ENCODE data around the gene SPACA7.

The SPACA7 gene, protein sequence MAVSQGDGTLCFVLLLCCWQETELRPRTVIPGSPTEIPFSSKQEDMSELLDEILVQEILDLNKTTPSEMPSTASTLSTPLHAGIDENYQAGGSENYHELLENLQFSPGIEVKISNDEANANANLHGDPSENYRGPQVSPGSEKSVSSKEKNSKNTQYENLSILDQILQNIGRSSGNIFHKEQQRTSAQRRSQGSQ

DNA sequence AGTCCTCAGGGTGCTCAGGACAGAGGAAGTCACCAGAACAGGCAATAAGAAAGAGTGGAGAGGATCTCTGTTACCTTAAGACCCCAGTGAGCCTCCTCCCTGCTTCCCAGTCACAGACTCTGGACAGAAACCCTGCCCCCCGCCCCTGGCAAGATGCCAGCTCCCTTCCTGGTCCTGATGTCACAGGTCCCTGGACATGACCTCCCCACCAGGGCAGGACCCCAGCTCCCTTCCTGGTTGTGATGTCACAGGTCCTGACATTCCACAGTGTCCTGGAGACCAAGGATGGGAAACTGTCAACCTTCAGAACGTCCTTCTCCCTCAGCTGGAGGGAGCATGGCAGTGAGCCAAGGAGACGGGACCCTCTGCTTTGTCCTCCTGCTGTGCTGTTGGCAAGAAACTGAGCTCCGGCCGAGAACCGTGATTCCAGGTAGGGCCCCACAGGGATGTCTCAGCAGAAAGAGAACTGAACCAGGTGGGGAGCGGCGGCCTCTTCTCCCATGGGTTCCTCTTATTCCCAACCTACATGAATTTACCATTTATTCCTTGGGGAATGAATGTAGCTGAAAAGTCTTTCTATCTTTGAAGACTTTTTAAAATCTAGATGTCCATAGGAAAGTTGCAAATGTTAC lies at the start of gene SPACA7:
TSS of gene SPACA7 (plus strand) at position 306 of the 632 bp plus-strand sequence. CDS start at position 337, 31 bp downstream.
- no peak for DNase-seq (ENCODE audit: low read depth in 3 of 3, low spot score in 1 of 3)

GRCh38 chr13:112326821-112327370 lies 49.3 kb upstream of the SPACA7 start:
- no peak for DNase-seq (ENCODE audit: low read depth in 3 of 3, low spot score in 1 of 3)

GRCh38 chr13:112328936-112329335 lies 47.2 kb upstream of the SPACA7 start:
- no peak for DNase-seq (ENCODE audit: low read depth in 3 of 3, low spot score in 1 of 3)

DNA sequence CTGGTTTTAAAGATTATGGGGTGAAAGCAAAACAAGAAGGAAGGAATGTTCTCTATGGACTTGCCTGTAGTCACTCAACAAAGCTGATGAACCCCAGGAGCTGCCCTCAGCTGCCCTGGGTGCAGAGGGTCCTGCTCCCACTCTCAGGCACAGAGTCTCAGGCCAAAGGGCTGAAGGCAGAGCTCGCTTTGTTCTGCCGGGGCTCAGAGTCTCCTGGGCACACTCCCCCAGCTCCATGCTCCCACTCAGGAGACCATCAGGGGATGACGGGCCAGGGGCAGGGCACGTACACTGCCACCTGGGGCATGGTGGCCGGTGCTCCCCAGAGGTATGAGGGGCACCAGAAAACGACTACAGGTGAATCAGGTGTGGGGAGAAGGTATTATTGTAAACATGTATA lies 46.8 kb upstream of the SPACA7 start:
- DNase-seq (ENCODE audit: low read depth in 3 of 3, low spot score in 1 of 3), result no peak

DNA sequence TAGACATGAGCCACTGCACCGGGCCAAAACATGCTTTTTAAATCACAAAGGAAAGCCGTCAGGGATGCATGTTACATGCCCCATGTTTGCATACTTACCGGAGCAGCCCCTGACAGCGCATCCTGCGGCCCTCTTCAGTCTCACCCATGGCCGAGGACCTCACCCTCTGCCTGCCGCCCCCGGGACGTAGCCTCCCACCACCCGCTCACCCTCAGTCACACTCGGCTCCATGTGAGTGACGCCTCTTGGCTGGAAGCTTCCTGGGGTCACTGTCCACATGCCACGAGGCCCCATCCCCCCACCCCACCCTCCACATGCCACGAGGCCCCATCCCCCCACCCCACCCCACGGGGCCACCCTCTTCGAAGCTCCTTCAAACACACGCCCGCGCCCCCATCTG lies 46.1 kb upstream of the SPACA7 start:
- no peak for DNase-seq (ENCODE audit: low read depth in 3 of 3, low spot score in 1 of 3)

DNA sequence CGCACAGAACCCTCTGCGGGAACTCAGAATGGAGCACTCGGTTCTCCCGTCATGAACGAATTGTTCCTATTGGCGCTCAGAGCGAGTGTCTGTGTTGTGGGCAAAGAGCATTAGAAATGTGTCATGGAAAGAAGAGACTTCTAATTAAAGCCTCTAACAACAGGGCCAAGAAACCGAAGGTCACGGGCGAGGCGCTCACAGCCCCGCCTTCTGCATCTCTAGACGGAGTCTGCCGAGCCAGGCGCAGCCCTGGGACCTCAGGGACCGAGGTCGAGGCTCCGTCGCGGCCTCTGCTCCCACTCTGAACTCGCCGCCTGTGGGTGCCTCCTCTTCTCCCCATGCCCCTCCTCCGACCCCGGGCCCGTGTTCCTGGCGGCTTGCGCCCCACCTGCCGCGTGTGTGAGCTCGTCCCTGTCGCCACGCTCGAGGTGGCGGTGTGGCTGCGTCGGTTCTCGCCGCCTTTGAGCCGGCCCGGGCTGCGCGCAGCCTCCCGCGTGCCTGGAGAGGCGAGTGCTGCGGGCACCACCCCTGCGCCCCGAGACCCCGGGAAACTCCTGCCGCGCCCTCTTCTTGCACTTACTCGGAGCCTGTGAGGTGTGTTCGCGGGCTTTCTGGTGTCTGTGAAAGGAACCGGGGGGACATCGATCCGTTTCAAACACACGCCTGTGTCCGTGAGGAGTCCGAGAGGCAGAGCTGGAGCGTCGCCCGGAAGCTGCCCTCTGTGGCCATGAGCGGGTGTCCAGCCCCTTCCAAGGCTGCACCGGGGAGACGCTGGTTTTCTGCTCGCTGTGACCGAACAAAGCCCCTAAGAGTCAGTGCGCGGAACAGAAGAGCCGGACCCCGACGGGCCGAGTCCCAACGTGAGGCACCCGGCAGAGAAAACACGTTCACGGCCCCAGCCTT lies 45.4 kb upstream of the SPACA7 start:
- no peak for DNase-seq (ENCODE audit: low read depth in 3 of 3, low spot score in 1 of 3)

- no peak for DNase-seq (ENCODE audit: low read depth in 3 of 3, low spot score in 1 of 3)
Measured at GRCh38 chr13:112331675-112332074, 44.5 kb upstream of the SPACA7 start.

- no peak for DNase-seq (ENCODE audit: low read depth in 3 of 3, low spot score in 1 of 3)
Measured at GRCh38 chr13:112332727-112333126, 43.4 kb upstream of the SPACA7 start.

DNA sequence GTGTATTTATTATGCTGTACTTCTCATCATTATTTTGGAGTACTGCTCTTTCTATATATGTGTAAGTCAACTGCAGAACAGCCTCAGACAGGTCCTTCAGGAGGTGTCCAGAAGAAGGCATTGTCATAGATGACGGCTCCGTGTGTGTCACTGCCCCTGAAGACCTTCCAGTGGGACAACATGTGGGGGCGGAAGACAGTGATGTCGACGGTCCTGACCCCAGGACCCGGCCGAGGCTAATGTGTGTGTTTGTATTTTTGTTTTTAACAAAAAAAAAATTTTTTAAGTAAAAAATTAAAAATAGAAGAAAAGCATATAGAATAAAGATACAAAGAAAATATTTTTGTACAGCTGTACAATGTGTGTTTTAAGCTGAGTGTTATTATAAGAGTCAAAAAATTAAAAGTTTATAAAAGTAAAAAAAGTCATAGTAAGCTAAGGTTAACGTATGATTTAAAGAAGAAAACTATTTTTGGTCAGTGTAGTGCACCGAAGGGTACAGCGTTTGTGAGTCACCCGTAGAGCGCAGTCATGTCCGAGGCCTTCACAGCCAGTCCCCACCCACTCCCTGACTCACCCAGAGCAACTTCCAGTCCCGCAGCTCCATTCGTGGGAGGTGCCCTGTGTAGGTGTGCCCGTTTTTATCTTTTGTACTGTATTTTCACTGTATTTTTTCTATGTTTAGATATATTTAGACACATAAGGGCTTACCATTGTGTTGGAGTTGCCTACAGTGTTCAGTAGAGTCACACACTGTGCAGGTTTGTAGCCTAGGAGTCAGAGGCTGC lies 42.2 kb upstream of the SPACA7 start:
- DNase-seq (ENCODE audit: low read depth in 3 of 3, low spot score in 1 of 3), result no peak

GRCh38 chr13:112335135-112335534 lies 41.0 kb upstream of the SPACA7 start:
- no peak for DNase-seq (ENCODE audit: low read depth in 3 of 3, low spot score in 1 of 3)

DNA sequence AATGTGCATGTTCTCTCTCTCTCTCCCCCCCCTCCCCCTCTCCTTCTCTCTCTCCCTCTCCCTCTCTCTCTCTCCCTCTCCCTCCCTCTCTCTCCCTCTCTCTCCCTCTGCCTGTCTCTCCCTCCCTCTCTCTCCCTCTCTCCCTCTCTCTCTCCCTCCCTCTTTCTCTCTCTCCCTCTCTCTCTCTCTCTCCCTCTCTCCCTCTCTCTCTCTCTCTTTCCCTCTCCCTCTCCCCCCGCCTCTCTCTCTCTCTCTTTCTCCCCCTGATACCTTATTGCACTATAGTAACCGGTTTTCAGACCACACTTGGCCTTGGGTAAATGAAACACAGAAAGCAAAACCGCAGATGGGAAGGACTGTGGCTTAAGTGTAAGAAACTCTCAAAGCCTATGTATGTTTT lies 34.7 kb upstream of the SPACA7 start:
- DNase-seq (ENCODE audit: low read depth in 3 of 3, low spot score in 1 of 3), result no peak

DNA sequence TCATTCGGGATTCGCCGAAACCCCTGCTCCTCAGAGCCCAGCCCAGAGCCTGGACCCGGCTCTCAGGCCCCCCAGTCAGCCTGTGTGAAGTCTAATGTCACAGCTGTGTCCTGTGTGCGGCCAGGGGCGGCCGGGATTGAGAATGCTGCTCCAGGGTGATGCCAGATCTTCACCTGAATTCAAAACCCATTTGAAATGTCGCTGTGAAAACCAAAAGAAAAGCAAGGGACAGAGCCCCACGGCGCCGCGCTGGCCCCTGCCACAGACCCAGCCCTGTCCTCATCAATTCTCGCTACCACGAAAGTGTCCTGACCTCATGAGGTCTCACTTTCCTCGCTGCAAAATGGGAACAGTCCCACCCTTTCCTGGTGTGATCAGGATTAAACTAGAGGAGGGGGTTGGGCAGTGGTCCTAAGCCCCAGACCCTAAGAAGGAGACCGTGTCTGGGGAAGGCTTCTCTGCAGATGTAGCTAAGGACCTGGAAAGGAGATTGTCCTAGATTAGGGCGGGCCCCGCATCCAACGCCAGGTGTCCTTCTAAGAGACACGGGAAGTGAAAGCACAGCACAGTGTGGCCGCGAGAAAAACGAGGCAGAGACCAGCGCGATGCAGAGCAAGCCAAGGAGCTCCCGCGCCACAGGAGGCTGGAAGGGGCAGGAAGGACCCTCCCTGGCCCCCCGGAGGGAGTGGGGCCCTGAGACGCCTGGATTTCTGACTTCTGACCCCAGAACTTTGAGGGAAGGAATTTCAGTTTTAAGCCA lies 34.0 kb upstream of the SPACA7 start:
- no peak for DNase-seq (ENCODE audit: low read depth in 3 of 3, low spot score in 1 of 3)

GRCh38 chr13:112342841-112343361 lies 33.3 kb upstream of the SPACA7 start:
- DNase-seq (ENCODE audit: low read depth in 3 of 3, low spot score in 1 of 3), result no peak

DNA sequence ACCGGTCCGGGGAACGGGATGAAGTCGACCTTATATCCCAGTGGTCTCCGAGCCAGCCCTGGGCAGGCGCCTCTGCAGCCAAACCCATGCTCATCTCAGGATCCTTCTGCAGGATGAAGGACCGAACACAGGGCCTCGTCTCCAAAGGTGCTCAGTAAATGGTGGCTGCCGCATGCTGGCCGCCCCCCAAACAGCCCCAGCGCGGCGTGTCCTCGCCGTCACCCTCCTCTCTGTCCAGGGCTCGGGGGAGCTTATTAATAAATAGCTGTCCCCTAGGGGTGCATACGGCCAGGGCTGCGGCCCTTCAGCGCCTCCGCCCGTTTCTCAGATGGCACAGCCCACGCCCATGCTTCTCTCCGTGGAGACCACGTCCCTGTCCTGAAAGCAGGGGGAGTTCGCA lies 32.6 kb upstream of the SPACA7 start:
- DNase-seq (ENCODE audit: low read depth in 3 of 3, low spot score in 1 of 3), result no peak

- DNase-seq (ENCODE audit: low read depth in 3 of 3, low spot score in 1 of 3), result no peak
Measured at GRCh38 chr13:112345826-112346172, 30.4 kb upstream of the SPACA7 start.

- DNase-seq (ENCODE audit: low read depth in 3 of 3, low spot score in 1 of 3), result no peak
Measured at GRCh38 chr13:112346173-112346898, 29.8 kb upstream of the SPACA7 start.

DNA sequence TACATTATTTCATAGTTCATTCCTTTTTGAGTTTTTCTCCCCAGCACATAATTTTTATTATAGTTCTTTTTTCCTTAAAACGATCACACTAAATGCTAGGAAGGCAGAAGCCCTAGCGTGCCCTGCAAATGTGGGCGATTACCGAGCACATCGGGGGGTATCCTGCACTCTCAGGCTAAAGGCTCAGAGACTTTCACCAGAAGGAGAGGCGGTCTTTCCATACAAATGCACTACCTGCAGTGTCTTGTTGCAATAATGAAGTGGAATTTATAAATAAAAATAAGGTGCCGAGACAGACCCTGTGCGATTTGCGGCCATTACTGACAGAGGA lies 29.3 kb upstream of the SPACA7 start:
- DNase-seq (ENCODE audit: low read depth in 3 of 3, low spot score in 1 of 3), result no peak

DNA sequence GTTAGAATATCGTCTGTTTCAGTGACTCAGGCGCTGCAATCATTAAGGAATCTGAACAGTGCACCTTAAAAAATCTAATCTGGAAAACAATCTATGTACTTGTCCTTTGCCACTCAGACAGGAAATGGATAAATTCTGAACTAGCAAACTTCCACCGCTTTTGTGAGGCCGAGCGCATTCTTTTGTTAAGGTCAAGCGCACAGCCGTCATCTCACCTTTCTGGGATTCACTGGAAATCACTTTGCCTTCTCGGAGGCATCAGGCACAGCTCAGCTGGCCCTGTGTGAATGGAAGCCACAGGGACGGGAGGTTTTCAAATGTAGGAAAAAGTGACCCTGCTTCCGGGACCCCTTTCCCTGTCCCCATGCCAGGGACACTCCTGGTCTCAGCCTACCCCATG lies 28.2 kb upstream of the SPACA7 start:
- DNase-seq (ENCODE audit: low read depth in 3 of 3, low spot score in 1 of 3), result no peak

- DNase-seq (ENCODE audit: low read depth in 3 of 3, low spot score in 1 of 3), result no peak
Measured at GRCh38 chr13:112348642-112349345, 27.4 kb upstream of the SPACA7 start.

Data from stimulated activated CD4-positive, alpha-beta T cell treated with anti-CD3 and anti-CD28 coated beads, TNF-alpha, amount 100 ng/mL, for 1 hour (primary cell).